Activated CD8-positive, alpha-beta memory T cell treated with anti-CD3 and anti-CD28 coated beads for 24 hours (primary cell): ENCODE results near the gene TENT5C.

Experiments
- DNase-seq: peaks from one replicate; pipeline ENCODE4 v3.0.0-alpha.2; 2020

TENT5C gene

DNA sequence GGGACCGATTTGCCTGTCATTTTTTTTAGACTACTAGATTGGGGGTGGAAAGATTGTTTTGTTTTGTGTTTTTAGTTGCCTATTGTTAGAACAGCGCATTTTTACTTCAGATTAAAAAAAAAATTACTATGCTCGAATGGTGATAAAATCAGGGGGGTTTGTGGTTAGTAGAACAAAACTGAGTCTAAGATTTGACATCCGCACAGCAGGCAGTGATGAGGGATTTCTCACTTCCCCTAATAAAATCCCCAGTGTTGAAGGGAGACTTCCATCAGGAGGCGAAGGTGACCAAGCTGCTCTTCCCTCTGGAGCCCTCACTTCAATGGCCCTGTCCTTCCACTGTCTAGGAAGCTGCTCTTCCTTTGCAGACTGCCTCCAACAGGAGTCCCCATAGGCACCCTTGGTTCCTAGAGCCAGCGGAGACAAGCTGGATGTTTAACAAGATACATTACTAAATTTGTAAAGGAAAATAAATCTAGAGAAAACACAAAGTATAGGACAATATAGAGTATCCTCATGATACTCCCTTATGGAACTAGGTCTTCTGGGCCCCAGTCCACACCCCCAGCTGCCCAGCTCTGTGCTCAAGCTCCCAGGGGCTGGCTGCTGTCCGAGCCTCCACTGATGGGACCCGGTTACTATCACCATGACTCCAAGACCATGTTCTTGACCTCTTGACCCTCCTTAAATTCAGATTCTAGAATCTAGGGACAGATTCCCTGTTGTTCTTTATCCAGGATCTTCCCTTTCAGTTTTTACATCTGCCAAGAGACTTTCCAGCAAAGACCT lies 31.0 kb downstream of the TENT5C start:
- peak; percentile 38 for DNase-seq

DNA sequence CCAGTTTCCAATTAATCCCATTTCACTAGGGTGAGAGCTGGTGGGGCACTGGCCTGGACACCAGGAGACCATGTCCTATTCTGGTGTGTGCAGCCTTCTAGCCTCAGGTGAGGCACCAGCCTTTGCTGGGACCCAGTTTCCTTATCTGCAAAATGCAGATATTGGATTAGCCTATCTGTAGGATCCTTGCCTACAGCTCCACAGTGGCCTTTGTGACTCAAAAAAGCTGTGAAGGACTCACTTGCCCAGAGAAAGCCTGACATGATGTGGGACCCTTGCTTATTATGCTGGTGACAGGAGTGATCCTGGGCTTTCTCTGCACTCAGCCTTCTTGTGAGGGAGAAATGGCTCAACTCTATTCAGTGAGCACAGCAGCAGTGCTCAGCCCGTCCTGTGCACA lies 32.3 kb downstream of the TENT5C start:
- DNase-seq: peak; percentile 54

DNA sequence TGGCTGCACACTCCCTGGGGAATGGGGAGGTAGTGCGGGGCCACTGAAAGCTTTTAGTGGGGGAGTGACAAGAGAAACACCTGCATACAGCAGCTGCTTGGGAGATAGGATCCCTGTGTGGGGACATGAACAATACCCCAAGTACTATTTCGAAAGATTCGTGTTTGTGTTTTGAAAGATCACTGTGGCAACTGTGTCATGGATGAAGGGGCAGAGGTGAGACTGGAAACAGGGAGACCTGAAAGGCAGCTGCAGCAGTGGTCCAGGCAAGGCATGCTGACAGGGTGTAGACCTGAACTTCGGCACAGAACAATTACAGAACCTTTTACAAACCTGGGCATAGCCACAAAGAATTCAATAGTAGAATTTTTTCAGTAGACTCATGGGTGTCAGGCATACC lies 32.9 kb downstream of the TENT5C start:
- peak; percentile 48 for DNase-seq

DNA sequence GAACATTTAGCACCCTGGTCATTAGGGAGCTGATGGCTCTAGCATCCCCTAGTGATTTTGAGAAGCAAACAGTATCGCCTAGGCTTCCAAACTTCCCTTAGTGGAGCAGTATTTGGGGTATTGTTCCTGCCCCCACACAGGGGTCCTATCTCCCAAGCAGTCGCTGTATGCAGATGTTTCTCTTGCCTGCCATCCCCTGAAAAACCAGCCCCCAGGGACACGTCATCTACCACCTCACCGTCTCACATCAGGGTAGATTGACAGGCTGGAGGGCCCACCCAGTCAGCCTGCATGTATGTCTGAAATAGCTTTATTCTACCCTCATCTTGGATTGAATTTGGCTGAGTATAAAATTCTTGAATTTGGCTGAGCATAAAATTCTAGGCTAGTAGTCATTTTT lies 33.9 kb downstream of the TENT5C start:
- peak; percentile 32 for DNase-seq

DNA sequence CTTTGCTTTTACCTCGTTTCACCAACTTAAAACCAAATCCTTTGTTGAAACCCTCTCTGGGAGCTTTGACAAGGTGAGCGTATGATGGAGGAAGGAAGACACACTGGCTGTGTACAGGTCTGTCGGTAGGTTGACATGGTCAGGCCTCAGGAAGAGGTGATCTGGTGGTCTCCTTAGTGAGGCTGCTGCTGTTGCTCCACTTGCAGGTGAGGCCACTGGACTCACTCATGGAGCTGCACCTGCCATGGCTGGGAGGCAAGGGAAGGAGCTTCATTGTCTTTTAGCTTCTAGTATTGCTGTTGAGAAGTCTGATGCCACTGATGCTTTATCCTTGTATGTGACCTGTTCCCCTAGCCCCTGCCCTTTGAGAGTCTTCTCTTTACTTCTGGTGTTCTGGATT lies 35.7 kb downstream of the TENT5C start:
- peak; percentile 47 for DNase-seq

DNA sequence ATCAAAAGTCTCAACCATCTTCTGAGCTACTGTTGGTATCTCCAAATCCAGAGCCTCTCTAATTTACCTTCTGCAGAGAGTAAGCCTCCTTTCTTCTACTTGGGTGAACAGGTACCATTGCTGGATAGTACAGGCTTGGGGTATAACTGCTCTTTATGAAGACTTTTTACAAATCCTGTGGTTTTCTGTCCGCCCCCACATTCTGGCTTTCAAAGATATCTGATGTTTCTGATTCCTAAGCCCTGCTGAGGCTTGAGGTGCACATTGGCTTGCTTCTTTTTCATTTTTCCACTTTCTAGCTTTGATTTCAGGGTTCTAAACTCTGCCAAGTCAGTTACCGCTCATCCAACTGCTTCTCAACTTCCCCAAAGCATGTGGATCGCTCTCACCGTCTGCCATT lies 37.1 kb downstream of the TENT5C start:
- peak; percentile 40 for DNase-seq

DNA sequence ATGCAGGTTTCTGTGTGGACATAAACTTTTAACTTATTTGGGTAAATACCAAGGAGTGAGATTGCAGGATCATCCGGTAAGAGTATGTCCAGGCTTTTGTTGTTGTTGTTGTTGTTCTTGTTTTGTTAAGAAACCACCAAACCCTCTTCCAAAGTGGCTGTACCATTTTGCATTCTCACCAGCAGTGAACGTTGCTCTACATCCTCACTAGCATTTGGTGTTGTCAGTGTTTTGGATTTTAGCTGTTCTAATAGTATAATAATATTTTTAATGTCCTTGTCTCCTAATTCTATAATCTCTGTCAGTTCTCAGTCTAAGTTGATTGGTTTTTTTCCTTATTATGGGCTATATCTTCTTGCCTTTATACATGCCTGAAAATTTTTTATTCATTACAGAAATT lies 37.8 kb downstream of the TENT5C start:
- DNase-seq: no peak

DNA sequence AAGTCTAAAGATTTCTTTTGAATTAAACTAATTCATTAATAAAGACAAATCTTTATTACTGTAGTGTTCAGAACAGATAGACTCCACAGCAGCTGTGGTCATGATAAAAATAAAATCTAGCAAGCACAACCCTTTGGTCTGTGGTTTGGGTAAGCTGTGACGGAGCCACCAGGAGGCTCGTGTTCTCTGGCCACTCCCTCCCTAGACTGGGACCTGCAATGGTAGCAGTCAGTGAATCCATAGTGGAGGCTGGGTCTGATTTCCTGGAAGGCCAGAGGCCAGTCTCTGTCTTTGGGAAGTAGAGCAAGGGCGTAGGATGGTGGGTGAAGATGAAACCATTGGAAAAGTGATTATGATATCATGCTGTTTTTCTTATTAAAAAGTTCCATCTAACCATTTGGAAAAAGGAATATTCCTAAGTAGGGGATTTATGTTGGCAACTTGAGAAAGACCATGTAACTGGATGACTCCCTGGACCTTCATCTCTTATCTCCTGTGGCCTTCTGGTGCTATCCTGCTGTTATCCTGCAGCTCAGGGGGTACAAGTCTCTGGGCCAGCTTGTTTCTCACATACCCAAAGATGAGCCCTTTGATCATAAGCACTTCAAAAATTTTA lies 39.0 kb downstream of the TENT5C start:
- no peak for DNase-seq

DNA sequence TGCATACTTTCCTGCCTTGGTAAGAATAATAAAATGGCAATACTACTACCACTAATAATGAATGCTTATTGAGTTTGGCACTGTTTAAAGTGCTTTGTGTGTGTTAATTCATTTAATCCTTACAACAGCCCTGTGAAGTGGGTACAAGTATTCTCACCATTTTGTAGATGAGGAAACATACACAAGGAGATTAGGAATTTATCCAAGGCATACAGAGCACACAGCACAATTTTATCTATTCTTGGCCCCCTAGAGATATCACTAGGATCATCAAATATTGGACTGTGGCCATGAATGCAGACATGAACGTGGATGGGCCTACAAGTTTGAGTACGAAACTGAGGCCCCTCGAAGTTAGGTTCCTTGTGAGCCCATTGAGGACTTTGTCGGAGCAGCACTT lies 39.5 kb downstream of the TENT5C start:
- DNase-seq: no peak

DNA sequence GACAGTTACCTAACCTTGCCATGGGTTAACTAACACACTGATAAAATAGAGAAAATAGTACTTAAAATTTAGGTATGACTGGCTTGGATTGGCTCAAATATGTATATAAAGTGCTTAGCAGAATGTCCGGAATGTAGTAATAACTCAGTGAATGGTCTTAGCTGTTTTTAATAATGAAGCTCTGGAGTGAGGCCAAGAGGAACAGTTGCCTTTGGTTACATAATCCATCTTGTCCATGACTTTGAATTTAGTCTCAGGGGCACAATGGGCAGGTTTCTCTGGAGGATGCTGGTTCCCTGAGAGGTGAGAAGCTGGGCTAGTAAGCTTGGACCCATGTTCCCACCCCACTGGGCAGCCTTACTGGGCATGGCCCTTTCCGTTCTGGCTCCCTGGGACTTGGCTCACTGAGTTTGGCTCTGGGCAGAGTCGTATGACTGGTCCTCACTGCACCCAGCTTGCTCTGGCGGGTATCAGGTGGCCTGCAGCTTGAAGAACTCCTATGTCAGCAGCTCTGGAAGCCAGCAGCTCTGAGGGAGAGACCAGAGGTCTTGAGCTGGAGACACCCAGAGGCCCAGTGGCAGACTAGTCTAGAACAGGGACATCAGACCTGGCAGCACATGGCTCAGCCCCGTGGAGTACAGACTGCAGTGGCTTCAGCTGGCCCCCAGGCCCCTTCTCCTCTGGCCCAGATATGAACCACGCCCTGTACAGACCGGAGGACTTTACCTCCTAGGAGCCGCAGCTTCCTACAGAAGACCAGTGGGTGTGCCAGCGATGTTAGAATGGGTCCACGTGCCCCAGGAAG lies 40.4 kb downstream of the TENT5C start:
- DNase-seq: no peak

DNA sequence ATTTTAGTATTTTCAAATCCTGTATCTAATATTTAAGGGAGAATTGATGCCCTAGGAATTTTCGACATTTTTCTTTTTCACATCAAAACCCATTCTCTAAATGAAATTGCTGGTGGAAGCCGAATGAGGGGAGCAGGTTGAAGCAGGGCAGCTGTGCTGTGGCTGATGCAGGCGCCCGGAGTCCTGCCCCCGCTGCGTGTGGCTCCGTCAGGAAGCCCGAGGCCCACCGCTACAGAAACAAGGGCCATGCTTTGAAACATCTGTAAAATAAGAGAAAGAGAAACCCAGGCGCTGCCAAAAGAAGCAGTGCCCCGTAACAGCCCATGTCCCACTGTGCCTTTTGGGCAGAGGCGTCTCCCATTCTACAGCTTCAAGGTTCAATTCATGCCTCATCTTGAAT lies 41.1 kb downstream of the TENT5C start:
- DNase-seq: no peak

DNA sequence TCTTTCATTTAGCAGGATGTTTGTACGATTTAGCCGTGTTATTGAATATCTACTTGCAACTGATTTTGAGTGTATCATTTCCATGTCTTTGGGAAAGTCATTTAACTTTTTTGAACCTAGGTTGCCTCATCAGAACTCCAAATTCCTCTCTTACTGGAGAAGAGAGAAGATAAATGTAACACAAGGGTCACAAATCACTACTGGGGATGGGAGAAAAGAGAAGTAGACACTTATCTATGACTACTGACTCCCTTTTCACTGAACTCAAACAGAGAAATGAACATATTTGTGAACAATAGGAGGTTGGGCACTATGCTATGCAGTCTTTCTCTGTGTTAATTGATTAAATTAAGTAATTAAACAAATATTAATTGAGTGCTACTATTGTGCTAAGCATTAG lies 42.2 kb downstream of the TENT5C start:
- no peak for DNase-seq

DNA sequence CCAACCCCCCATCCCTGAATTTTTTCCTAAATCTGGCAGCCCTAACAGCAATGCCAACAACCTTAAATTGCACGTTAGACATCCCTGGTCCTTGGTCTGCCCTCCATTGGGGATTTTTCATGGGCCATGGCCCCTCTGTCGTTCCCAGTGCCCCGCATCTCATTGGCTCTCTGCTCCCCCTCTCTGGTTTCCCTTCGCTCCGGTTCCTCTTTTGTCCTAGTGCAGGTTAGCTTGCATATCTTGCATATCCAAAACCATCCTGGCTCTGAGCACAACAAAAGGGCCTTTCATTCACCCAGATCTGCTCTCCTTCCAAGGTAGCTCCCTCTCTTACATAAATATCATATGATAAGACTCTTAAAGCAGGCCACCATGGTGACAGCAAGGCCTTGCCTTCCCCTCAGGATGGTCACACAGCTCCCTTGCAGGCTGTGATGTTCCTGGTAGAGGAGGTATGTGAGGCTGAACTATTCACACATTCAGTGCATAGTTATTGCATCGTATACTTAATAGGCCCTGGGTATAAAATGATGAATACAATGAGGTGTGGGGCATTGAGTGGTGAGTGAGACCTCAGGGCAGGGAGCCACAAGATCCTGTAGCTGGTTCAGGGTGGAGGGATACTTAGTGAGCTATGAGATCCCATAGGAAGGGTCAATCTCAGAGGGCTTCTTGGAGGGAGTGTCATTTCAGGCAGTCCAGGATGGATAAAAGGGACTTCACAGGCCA lies 45.2 kb downstream of the TENT5C start:
- no peak for DNase-seq

DNA sequence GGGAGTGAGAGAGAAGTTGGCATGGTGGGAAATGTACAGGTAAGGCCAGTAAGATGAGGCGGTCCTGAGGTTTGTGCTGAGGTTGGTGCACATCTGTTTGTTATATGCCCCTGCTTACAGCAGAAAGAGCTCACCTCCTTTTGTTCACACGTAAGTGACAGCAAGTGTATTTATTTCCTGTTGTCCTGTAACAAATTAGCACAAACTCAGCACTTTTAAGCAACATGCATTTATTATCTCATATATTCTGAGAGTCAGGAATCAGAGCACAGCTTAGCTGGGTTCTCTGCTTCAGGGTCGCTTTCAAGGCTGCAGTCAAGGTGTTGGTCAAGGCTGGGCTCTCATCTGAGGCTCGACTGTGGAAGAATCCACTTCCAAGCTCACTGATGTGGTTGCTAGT lies 45.8 kb downstream of the TENT5C start:
- no peak for DNase-seq

DNA sequence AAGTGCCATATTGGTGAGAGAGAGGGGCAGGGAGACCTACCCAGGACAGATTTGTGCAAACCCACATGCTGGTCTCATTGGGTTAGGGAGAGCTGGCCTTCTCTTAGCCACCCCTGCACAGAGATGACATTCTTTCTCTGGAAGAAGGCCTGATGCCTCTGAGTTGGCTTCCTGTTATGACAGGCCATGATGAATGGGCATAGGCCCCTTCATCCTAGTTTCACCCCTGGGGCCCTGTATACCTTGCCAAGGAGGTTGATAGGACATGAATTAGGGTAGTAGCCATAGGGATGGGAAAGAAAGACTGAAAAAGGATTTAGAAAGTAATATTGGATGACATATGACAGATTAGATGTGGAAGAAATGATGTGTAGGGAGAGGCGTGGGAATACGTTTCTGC lies 46.6 kb downstream of the TENT5C start:
- DNase-seq: no peak

DNA sequence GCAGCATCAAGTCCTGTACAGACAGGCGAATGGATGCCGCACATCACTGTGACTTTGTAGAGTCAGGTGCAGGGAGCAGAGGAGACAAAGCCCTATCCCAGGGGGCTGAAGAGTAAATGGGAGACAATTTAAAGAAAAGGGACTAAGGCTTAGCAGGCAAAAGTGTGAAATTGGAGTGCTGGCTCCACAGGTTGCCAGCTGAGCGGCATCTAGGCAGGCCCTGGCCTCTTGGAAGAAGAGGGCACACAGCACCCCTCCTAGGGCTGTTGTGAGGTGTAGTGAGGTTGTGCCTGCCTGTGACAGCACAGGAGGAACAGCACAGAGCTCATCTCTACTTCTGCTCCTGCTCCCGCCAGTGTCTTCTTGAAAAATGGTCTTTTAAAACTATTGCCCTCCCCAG lies 47.3 kb downstream of the TENT5C start:
- DNase-seq: no peak

DNA sequence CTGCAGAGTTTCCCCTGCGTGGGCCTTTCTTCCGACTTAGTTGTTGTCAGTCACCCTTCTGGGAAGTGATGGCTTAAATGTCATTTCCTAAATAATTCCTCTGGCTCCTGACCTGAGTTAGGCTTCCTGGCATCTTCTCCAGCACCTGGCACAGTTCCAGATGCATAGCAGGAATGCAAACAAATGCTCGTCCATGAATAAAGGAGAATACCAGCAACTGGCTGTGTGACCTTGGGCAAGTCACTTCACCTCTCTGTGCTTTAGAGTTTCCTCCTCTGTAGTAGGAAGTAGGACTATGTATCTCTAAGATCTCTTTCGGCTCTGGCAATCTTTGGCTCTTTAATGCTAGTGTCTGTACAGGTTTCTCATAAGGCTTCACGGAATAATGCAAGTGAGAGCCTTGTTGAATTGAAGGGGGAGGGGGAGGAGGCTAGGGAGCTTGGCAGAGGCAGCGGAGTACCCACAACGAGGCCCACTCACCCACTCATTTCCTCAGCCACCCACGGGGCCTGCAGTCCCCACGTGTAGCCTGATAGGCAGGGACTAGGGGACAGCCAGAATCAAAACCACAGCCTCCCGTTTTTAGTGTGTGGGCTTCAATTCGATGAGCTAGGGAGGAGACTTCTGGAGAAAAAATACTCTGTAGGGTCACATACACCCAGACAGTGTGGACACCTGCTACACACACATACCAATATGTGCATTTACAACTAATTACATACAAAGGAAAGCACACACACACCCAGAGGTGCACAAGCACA lies 48.1 kb downstream of the TENT5C start:
- no peak for DNase-seq

DNA sequence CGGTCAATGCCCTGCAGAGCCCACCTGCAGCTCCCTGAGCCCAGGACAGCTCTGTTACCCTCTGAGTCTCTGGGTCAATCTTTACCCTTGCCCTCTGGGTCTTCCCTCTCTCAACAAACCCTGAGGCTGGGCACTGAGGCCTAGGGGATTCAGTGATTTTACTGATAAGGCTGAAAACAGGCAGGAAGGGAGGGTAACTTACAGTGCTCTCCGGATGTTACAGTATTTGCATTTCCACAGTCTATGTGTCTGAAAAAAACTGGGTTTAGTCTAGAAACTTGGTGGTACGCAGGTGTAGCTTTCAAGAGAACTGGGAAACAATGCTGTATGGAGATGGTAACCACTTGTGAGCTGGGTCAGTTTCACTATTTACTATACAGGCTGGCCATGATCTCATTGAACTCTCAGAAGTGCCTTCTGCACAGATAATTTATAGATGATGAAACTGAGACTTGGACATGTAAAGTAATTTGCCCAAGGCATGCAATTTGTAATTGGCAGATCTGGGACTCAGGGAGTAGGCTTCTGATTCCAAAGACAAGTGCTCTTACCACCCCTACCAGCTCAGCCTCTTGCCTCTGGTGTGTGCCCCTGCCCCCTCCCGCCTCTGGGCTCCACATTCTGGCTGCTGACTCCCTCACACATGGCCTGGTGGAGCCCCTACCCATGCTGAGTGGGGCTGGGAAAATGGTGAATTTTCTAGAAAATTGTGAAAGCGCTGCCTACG lies 48.8 kb downstream of the TENT5C start:
- DNase-seq: no peak

DNA sequence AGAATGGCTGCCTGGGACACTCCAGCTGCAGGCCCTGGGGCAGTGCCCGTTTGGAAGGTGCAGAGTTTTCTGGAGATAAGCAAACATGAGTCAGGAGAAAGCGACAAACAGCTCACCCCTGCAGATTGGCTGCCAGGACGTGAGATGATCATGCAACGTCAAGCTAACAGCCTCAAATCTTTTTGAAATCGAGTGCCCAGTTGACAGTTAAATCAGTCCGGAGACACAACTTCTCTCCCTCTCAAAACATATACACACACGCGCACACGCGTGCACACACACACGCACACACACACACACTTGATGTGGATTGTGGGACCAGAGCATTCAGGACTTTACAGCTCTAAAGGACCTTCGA lies 49.4 kb downstream of the TENT5C start:
- DNase-seq: no peak

DNA sequence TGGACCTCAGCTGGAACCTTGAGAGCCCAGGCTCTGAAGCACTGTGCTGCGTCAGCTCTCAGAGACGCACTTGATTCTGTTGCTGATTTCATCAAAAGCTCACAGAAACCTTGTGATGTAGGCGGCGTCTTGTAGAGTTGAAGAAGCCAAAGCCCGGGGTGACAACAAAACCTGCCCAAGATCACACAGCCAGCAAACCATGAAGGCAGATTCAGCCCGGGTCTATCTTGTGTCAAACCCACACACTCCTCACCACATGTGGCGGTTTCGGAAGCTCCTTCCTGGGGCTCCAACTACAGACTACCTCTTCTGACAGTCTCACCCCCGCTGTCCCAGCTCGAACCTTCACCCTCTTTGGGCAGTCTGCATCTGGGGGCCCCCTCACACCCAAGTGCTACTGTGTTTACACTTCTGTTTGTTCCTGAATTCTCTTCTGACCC lies 50.4 kb downstream of the TENT5C start:
- peak; percentile 87 for DNase-seq

DNA sequence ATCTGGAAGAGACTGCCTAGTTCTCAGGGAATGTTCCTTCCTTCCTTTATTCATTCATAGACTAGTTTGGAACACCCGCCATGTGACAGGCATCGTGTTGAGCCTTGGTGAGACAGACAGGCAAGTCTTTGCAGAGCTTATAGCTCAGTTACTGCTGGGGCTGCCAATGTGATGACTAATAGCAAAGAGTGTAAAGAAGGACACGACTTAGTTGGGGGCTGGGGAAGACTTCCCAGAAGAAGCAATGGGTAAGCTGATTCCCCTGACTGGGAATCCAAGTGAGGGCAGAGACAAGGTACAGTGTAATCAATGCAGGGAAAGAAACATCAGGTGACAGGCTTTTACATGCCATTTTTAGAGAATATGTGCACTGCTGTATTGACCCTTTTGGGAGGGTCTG lies 51.2 kb downstream of the TENT5C start:
- no peak for DNase-seq
